ENCODE results near the gene MECR. TPM values are rescaled to one million over a fixed set of nuclear protein-coding genes. Genes with fewer than 3 reads are reported as not detected.

The MECR gene
- total and polyA plus RNA-seq, 2 experiments from 2014 or later = 25.7 to 32.3 TPM

DNA sequence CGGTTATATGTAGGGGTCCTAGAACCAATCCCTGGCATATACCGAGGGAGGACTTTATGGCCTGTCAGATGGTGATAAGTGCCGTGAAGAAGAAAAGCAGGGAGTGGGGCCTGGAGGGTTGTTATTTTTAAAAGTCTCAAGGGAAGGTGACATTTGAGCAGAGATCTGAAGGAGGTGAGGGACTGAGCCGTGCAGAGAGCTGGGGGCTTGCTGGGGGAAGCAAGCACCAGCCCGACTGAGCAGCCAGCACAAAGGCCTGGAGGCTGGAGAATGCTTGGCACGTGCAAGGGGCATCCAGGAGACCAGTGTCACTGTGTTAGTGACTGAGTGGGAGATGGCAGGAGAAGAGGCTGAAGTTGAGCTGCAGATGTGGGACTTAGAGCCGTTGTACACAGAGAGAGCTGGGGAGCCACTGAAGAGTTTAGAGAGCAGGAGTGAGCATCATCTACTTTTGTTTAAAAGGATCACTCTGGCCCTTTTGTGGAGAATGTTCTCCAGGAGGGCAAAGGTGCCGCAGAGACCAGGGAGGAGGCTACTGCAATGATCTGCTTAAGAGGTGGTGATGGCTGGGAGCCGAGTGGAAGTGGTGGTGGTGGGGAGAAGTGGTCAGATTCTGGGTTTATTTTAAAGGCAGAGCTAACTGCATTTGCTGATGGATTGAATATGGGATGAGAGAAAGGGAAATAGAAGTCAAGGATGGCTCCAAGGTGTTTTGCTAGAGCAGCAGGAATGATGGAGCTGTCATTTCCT is 36.8 kb upstream of the MECR start (continued):
- TF ChIP-seq, protein P1, sequence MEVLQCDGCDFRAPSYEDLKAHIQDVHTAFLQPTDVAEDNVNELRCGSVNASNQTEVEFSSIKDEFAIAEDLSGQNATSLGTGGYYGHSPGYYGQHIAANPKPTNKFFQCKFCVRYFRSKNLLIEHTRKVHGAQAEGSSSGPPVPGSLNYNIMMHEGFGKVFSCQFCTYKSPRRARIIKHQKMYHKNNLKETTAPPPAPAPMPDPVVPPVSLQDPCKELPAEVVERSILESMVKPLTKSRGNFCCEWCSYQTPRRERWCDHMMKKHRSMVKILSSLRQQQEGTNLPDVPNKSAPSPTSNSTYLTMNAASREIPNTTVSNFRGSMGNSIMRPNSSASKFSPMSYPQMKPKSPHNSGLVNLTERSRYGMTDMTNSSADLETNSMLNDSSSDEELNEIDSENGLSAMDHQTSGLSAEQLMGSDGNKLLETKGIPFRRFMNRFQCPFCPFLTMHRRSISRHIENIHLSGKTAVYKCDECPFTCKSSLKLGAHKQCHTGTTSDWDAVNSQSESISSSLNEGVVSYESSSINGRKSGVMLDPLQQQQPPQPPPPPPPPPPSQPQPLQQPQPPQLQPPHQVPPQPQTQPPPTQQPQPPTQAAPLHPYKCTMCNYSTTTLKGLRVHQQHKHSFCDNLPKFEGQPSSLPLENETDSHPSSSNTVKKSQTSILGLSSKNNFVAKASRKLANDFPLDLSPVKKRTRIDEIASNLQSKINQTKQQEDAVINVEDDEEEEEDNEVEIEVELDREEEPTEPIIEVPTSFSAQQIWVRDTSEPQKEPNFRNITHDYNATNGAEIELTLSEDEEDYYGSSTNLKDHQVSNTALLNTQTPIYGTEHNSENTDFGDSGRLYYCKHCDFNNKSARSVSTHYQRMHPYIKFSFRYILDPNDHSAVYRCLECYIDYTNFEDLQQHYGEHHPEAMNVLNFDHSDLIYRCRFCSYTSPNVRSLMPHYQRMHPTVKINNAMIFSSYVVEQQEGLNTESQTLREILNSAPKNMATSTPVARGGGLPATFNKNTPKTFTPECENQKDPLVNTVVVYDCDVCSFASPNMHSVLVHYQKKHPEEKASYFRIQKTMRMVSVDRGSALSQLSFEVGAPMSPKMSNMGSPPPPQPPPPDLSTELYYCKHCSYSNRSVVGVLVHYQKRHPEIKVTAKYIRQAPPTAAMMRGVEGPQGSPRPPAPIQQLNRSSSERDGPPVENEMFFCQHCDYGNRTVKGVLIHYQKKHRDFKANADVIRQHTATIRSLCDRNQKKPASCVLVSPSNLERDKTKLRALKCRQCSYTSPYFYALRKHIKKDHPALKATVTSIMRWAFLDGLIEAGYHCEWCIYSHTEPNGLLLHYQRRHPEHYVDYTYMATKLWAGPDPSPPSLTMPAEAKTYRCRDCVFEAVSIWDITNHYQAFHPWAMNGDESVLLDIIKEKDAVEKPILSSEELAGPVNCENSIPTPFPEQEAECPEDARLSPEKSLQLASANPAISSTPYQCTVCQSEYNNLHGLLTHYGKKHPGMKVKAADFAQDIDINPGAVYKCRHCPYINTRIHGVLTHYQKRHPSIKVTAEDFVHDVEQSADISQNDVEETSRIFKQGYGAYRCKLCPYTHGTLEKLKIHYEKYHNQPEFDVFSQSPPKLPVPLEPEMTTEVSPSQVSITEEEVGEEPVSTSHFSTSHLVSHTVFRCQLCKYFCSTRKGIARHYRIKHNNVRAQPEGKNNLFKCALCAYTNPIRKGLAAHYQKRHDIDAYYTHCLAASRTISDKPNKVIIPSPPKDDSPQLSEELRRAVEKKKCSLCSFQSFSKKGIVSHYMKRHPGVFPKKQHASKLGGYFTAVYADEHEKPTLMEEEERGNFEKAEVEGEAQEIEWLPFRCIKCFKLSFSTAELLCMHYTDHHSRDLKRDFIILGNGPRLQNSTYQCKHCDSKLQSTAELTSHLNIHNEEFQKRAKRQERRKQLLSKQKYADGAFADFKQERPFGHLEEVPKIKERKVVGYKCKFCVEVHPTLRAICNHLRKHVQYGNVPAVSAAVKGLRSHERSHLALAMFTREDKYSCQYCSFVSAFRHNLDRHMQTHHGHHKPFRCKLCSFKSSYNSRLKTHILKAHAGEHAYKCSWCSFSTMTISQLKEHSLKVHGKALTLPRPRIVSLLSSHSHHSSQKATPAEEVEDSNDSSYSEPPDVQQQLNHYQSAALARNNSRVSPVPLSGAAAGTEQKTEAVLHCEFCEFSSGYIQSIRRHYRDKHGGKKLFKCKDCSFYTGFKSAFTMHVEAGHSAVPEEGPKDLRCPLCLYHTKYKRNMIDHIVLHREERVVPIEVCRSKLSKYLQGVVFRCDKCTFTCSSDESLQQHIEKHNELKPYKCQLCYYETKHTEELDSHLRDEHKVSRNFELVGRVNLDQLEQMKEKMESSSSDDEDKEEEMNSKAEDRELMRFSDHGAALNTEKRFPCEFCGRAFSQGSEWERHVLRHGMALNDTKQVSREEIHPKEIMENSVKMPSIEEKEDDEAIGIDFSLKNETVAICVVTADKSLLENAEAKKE (CRISPR knock-in tag; IDR thresholded peaks at IDR 0.05) = no peak
- TF ChIP-seq ZNF114 (CRISPR knock-in tag; IDR thresholded peaks at IDR 0.05) = no peak
- TF ChIP-seq STAT1 (IDR thresholded peaks at IDR 0.05; ENCODE audit: unreplicated experiment) = no peak
- TF ChIP-seq CREB1 (CRISPR knock-in tag; IDR thresholded peaks at IDR 0.05; ENCODE audit: low read depth) = no peak
- TF ChIP-seq, protein P2, sequence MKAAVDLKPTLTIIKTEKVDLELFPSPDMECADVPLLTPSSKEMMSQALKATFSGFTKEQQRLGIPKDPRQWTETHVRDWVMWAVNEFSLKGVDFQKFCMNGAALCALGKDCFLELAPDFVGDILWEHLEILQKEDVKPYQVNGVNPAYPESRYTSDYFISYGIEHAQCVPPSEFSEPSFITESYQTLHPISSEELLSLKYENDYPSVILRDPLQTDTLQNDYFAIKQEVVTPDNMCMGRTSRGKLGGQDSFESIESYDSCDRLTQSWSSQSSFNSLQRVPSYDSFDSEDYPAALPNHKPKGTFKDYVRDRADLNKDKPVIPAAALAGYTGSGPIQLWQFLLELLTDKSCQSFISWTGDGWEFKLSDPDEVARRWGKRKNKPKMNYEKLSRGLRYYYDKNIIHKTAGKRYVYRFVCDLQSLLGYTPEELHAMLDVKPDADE (IDR thresholded peaks at IDR 0.05) = no peak
- TF ChIP-seq, protein P3, sequence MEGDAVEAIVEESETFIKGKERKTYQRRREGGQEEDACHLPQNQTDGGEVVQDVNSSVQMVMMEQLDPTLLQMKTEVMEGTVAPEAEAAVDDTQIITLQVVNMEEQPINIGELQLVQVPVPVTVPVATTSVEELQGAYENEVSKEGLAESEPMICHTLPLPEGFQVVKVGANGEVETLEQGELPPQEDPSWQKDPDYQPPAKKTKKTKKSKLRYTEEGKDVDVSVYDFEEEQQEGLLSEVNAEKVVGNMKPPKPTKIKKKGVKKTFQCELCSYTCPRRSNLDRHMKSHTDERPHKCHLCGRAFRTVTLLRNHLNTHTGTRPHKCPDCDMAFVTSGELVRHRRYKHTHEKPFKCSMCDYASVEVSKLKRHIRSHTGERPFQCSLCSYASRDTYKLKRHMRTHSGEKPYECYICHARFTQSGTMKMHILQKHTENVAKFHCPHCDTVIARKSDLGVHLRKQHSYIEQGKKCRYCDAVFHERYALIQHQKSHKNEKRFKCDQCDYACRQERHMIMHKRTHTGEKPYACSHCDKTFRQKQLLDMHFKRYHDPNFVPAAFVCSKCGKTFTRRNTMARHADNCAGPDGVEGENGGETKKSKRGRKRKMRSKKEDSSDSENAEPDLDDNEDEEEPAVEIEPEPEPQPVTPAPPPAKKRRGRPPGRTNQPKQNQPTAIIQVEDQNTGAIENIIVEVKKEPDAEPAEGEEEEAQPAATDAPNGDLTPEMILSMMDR (conservative IDR thresholded peaks at IDR 0.05; ENCODE audit: low read depth in 2 of 2) = no peak
